CD4-positive, alpha-beta T cell treated with Interleukin-2 at 100 ng/mL for 4 hours (primary cell): ENCODE data around the gene CASP10.
"Not testable (repeated sequence)": the region's sequence is repeated elsewhere in the genome, so short reads cannot be mapped to it uniquely, and the experiment has no call there.

Source experiments
- DNase-seq: peaks from one replicate; pipeline ENCODE4 v3.0.0-alpha.2; 2020; ENCODE audit warnings: low spot score

CASP10 gene

GRCh38 chr2:201233192-201233811 lies 50.4 kb downstream of the CASP10 start:
- DNase-seq, result peak; percentile 89

- peak; percentile 5 for DNase-seq
Observed at GRCh38 chr2:201233812-201234662, 51.1 kb downstream of the CASP10 start.

- peak; percentile 48 for DNase-seq
Observed at GRCh38 chr2:201234663-201235135, 51.8 kb downstream of the CASP10 start.

DNA sequence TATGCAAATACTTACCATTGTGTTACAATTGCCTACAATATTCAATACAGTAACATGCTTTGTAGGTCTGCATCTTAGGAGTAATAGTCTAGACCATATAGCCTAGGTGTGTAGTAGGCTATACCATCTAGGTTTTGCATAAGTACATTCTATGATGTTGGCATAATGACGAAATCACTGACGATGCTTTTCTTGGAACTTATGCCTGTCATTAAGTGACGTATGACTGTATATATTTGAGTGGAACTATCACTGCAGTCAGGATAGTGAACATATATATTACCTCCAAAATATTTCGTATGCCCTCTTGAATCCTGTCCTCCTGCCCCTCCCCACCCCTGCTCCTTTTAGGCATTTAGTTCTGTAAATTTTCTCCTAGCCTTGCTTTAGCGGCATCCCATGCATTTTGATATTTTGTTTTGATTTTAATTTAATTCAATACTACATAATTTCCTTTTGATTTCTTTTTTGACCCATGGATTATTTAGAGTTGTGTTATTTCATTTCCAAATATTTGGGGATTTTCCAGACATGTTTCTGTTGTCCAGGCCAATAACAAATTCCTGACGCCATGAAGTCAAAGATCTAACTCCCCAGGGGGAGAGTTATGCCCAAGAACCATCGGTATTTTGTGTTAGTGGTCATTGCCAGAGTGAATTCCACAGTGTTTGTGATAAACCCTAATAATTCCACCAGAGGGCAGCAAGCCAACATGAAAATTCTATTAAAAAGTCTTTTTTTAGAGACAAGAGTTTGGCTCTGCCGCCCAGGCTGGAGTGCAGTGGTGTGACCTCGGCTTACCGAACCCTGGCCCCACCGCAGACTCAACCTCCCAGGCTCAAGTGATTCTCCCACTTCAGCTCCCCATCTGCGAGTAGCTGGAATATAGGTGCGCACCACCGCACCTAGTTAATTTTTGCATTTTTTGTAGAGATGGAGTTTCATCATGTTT lies 53.2 kb downstream of the CASP10 start:
- DNase-seq, result peak; percentile 86

- no peak for DNase-seq
Observed at GRCh38 chr2:201237486-201238123, 54.7 kb downstream of the CASP10 start.

GRCh38 chr2:201239167-201239935 lies 56.4 kb downstream of the CASP10 start:
- not testable (repeated sequence) for DNase-seq

GRCh38 chr2:201242571-201243277 lies 59.8 kb downstream of the CASP10 start:
- DNase-seq, result peak; percentile 16

GRCh38 chr2:201244829-201245228 lies 61.9 kb downstream of the CASP10 start:
- DNase-seq, result no peak

DNA sequence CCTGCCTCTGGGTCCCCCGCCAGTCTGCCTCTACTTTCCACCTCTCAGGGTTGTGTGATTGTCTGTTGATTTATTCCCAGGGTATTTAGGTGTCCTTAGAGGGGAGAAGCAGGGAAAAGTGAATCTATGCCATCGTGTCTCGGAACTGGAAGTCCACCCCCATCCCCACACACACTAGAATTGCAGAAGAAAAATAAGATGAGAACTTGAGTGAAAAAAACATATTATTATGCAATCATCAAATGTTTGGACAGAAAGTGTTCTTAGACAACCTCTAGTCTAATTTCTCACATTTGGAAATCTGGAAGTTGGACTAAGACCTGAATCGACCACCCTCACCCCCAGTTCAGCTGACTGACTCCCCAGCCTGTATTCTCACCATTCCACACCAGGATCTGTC lies 63.3 kb downstream of the CASP10 start:
- no peak for DNase-seq

DNA sequence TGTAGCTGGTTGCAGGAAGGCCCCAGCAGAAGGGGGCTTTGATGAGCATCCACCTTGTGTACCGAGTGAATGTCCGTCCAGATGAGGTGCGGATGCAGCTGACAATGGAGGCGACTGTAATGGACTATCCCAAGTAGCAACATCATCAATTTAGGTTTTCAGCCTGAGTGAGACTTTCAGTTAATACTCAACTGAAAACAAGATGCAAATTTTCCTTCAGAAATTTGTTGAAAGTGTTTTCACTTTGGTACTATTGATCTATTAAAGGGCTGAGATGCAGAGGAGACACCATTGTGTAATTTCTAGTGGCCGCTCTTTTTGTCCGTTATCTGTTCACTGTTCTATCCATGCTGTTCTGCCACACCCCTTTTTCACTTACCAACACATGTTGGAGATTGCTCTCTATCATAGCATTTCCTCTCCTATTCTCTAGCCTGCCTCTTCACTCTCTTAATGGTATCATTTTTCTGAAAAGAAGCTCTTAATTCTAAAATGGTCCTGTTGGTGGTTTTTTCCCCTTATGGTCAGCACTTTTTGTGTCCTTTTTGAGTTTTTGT lies 65.4 kb downstream of the CASP10 start:
- no peak for DNase-seq

DNA sequence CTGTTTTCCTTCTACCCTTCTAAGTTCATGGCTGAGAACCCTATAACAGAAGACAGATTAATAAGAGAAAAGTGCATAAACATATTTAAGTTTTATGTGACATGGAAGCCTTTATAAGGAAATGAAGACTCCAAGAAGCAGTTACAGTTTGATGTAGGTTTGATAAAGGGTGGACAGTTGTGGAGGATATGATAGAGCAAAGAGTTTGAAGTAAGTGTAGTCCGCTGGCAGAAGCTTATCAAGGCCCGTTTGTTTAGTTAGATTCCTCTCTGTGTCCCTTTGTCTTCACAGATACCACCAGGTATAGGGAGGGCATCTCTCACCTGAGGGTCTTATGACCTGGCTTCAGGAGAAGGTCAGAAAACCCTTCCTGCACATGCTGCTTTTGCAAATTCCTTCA lies 66.9 kb downstream of the CASP10 start:
- no peak for DNase-seq

GRCh38 chr2:201250741-201251140 lies 67.8 kb downstream of the CASP10 start:
- DNase-seq, result no peak

GRCh38 chr2:201254081-201254730 lies 71.3 kb downstream of the CASP10 start:
- DNase-seq, result peak; percentile 43

DNA sequence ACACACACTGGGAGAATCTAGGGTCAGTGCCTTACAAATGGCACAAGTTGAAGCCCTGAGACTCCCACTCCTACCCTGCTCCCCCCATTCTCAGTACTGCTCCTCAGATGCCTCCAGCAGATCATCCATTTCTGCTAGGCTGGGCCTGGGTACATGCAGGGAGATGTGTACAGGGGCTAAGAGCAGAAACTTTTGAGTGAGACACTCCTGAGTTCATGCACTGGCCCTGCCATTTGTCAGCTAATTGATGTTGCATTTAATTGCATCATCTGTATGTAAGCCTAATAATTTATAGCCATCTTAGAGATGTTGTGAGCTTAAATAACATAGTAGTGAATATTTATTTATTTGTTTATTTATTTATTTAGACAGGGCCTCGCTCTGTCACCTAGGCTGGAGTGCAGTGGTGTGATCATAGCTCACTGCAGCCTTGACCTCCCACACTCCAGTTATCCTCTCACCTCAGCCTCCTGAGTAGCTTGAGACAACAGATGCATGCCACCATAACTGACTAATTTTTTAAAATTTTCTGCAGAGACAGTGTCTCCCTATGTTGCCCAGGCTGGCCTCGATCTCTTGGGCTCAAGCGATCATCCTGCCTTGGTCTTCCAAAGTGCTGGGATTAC lies 72.6 kb downstream of the CASP10 start:
- no peak for DNase-seq

DNA sequence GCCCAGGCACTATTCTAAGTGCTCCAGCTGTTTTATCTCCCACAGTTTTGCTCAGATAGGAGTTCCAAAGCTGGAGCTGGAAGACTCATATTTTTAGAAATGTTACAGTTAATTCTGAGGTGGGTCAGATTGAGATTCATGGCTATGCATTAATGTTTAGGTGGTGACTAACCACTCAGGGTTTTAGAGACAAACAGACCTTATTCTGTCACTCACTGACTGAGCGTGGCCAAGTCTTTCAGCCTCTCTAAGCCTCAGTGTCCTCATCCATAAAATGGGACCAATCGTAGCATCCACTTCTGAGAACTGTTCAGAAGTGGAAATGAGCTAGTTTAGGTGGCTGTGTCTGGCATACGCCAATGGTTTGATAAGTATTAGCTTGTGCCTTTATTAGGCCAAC lies 73.1 kb downstream of the CASP10 start:
- DNase-seq, result no peak

DNA sequence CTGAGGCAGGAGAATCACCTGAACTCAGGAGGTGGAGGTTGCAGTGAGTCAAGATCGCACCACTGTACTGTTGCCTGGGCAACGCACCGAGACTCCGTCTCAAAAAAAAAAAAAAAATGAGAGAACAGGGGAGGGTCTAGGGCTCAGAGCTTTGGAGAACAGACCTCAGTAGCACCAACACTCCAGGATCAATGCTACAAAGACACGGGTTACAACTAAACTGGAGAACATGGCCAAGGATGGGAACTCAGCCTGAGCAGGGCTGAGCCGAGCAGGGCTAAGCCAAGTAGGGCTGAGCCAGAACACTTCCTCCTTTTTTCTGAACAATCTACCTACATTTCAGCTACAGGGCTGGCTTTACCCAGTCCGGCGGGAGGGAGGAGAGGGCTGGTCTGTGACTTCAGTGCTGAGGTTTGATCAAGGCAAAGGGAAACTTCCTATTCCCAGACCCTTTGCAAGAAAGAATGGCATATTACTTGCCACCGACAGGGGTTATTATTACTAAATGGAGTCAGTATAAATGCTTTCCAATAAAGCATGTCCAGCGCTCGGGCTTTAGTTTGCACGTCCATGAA lies 74.5 kb downstream of the CASP10 start:
- peak; percentile 71 for DNase-seq

- DNase-seq, result peak; percentile 98
Observed at GRCh38 chr2:201257956-201258665, 75.2 kb downstream of the CASP10 start.
